Adrenal gland (tissue), 19 donors: Measurements from ENCODE around the gene GGT5. TPM values are rescaled to one million over a fixed set of nuclear protein-coding genes. Genes with fewer than 3 reads are reported as not detected.
"Not testable (repeated sequence)": the region's sequence is repeated elsewhere in the genome, so short reads cannot be mapped to it uniquely, and the experiment has no call there.

Source experiments
- DNase-seq, 7 donors: peaks; one replicate each; pipeline ENCODE4 v3.0.0-alpha.2; 2019 to 2020
- H3K27ac ChIP-seq, 5 donors: fragments of 200-600 bp; sonication (generic) in 4 of 5; 1 replicate in 3 of 5; 2 replicates in 2 of 5; pipeline versions ENCODE4 v1.5.1 to v1.8.0; 2016 to 2020; ENCODE audit warnings: mild to moderate bottlenecking in 1 of 5
- H3K27me3 ChIP-seq: fragments of 200-600 bp; 2 replicates; pipeline ENCODE4 v1.8.0; 2021
- H3K36me3 ChIP-seq, 2 donors: fragments of 200-600 bp; replicated peaks in 1 of 2; 1 replicate in 1 of 2; 2 replicates in 1 of 2; pipeline versions ENCODE4 v1.5.1 to v1.8.0; 2018 to 2022
- H3K4me1 ChIP-seq, 2 donors: fragments of 200-600 bp; replicated peaks in 1 of 2; 1 replicate in 1 of 2; 2 replicates in 1 of 2; pipeline versions ENCODE4 v1.5.1 to v1.8.0; 2018 to 2021
- H3K4me3 ChIP-seq, 4 donors: fragments of 200-600 bp; sonication (generic) in 3 of 4; one replicate each; pipeline ENCODE4 v1.5.1; 2016 to 2018
- H3K9me3 ChIP-seq, 3 donors: fragments of 200-600 bp; sonication (generic) in 1 of 3; replicated peaks in 1 of 3; 1 replicate in 2 of 3; 2 replicates in 1 of 3; pipeline versions ENCODE4 v1.5.1 to v1.8.0; 2016 to 2021
- CTCF ChIP-seq, 6 experiments: fragments of 450-650 bp in 4 of 6; fragments of 200-600 bp in 2 of 6; sonication (generic) in 1 of 6; IDR thresholded peaks; 1 replicate in 5 of 6; 2 replicates in 1 of 6; pipeline versions ENCODE4 v1.5.1 to v1.8.0; 2016 to 2021; ENCODE audit warnings: antibody characterized with exemption in 6 of 6, mild to moderate bottlenecking in 2 of 6, moderate library complexity in 1 of 6
- POLR2A ChIP-seq, 2 donors: fragments of 450-650 bp; IDR thresholded peaks; one replicate each; pipeline ENCODE4 v1.6.1; 2017; ENCODE audit warnings: antibody characterized with exemption in 2 of 2, mild to moderate bottlenecking in 2 of 2, moderate library complexity in 1 of 2
- WGBS, 4 donors: extraction: QIAGEN DNeasy Blood & Tissue Kit in 2 of 4; methylation state at CpG; one replicate each; pipeline versions ENCODE4 v1.1.5 to v1.1.7; 2013 to 2017; 5-methylcytosine and 5-hydroxymethylcytosine counted together
- intact Hi-C, 2 donors: fragments of 100-400 bp; cut with DNase I; formaldehyde crosslinking; loops; one replicate each; pipeline versions ENCODE4 v1.14.1 to v1.15.0; 2022 to 2023
- long read RNA-seq, 10 donors: library from polyadenylated mRNA in 3 of 10; unstranded in 2 of 10; stranded (forward) in 1 of 10; transcript quantifications; one replicate each; pipeline ENCODE4 v2.0.0 and lab custom pipeline, GENCODE V29; 2021 to 2026
- polyA plus RNA-seq, 3 donors: library from polyadenylated mRNA; stranded (reverse); fragments of 200-250 nt in 2 of 3; fragments of 350-450 nt in 1 of 3; fragmentation: Illumina TruSeq in 1 of 3; extraction: RNeasy Lipid Tissue Mini Kit (QIAGEN cat#74804) in 1 of 3; gene quantifications; one replicate each; pipeline ENCODE4 v1.2.3, GENCODE V29; 2013 to 2014
- total RNA-seq, 9 donors: library from RNA; depleted of rRNA in 4 of 9; stranded (reverse); fragments of >200 nt in 4 of 9; fragments of 120-200 nt in 1 of 9; fragmentation: NEBNext Ultra II Directional in 1 of 9; extraction: Animal tissue kit (Norgen Biotek cat#: 25700) in 1 of 9; gene quantifications; one replicate each; pipeline versions ENCODE4 v1.1.0 to v1.2.4, GENCODE V29; 2013 to 2023
- donor health status: healthy with polysubstance abuse.
- donor health status: Bipolar disorder and iron deficiency.
- donor health status: DM: yes; HTN: yes; CAD: no.
- donor health status: DM: no; HTN: no; CAD: no.
- donor health status: DM: no; HTN: no; CAD: no.
- donor health status: DM: yes; HTN: yes; CAD: no.

The GGT5 gene
- 100 to 1,000 TPM in 2 of 9 donors, 10 to 100 TPM in 6, 1 to 10 TPM in 1; 7.5 to 149 (median 68.6) TPM for total RNA-seq
- polyA plus RNA-seq, result 100 to 1,000 TPM in 2 of 3 donors, 10 to 100 TPM in 1; 57.9 to 116 (median 115) TPM
- long read RNA-seq, donor 1, full-length matches to known transcripts, result 2 of 2 reads
- long read RNA-seq, donor 1, partial matches to known transcripts, result 0 of 2 reads
- long read RNA-seq, donor 1, other reads (novel, unspliced or antisense), result 0 of 2 reads
- long read RNA-seq, donor 2, full-length matches to known transcripts, result 2 of 2 reads
- long read RNA-seq, donor 2, partial matches to known transcripts, result 0 of 2 reads
- long read RNA-seq, donor 2, other reads (novel, unspliced or antisense), result 0 of 2 reads
- long read RNA-seq, donor 3, partial matches to known transcripts, result 0 of 3 reads
- long read RNA-seq, donor 3, other reads (novel, unspliced or antisense), result 0 of 3 reads
- long read RNA-seq, donor 4, transcript GGT5-202 (12 exons, 2,494 nt), result major isoform, 9 of 28 reads
- long read RNA-seq, donor 4, partial matches to known transcripts, result 7 of 28 reads
- long read RNA-seq, donor 4, other reads (novel, unspliced or antisense), result 9 of 28 reads
- long read RNA-seq, donor 5, transcript GGT5-203 (12 exons, 2,408 nt), result minor isoform, 9 of 216 reads
- long read RNA-seq, donor 5, transcript GGT5-202 (12 exons, 2,494 nt), result major isoform, 106 of 216 reads
- long read RNA-seq, donor 5, transcript GGT5-201 (11 exons, 2,334 nt), result minor isoform, 20 of 216 reads
- long read RNA-seq, donor 5, partial matches to known transcripts, result 15 of 216 reads
- long read RNA-seq, donor 5, other reads (novel, unspliced or antisense), result 66 of 216 reads
- long read RNA-seq, donor 6, partial matches to known transcripts, result 3 of 19 reads
- long read RNA-seq, donor 6, other reads (novel, unspliced or antisense), result 10 of 19 reads
- long read RNA-seq, donor 7, result 0 reads
- long read RNA-seq, donor 8, partial matches to known transcripts, result 0 of 3 reads
- long read RNA-seq, donor 8, other reads (novel, unspliced or antisense), result 0 of 3 reads
- long read RNA-seq, donor 9, result 0 reads
- long read RNA-seq, donor 10, full-length matches to known transcripts, result 3 of 3 reads
- long read RNA-seq, donor 10, partial matches to known transcripts, result 0 of 3 reads
- long read RNA-seq, donor 10, other reads (novel, unspliced or antisense), result 0 of 3 reads

- DNase-seq, result peak in 1 of 7 donors; percentile 66
- WGBS, 4 donors, result 22 to 40% (median 29%) methylated on average over 5 to 12 of the region's 12 CpGs
- peak within 1 kb of the TSS in 1 of 4 donors; percentile 48 for H3K4me3 ChIP-seq
- H3K27me3 ChIP-seq, intact Hi-C loops, H3K9me3 ChIP-seq, H3K4me1 ChIP-seq, H3K36me3 ChIP-seq: not testable (repeated sequence)
- H3K27ac ChIP-seq, result peak within 1 kb of the TSS in 4 of 5 donors; percentile 52 to 94 (median 62)
These were observed at the start of gene GGT5 for GRCh38 chr22:24245030-24245431. Gene GGT5 (minus strand): TSS chr22:24245082. CDS start chr22:24244725, 357 bp downstream.

GRCh38 chr22:24292202-24292830 lies 47.4 kb upstream of the GGT5 start:
- peak overlapping the region in 4 of 5 donors; percentile 67 to 80 (median 68) for H3K27ac ChIP-seq
- H3K27me3 ChIP-seq, intact Hi-C loops, H3K4me3 ChIP-seq, H3K36me3 ChIP-seq, DNase-seq, H3K9me3 ChIP-seq: not testable (repeated sequence)
- WGBS, 4 donors, result 71 to 89% (median 81%) methylated on average over 2 to 3 of the region's 3 CpGs
- peaks cover 37 to 47% of the 10 kb centered on the region in 2 donors for H3K4me1 ChIP-seq

- no peak for DNase-seq
- H3K36me3 ChIP-seq, result no peaks in the 10 kb centered on the region
- WGBS, 4 donors, result 38 to 59% (median 54%) methylated on average over 3 of the region's 3 CpGs
- no peak overlapping the region for H3K4me3 ChIP-seq
- no peaks in the 10 kb centered on the region for H3K9me3 ChIP-seq
- H3K27ac ChIP-seq, result peak overlapping the region; percentile 35 to 80 (median 67)
- TF ChIP-seq POLR2A (IDR thresholded peaks at IDR 0.05) (no peak), CTCF (IDR thresholded peaks at IDR 0.05) (no peak)
- H3K4me1 ChIP-seq, result peaks cover 40 to 49% of the 10 kb centered on the region in 2 donors
- intact Hi-C loops, result no loop called here
- no peaks in the 10 kb centered on the region for H3K27me3 ChIP-seq
These were observed 46.8 kb upstream of the GGT5 start for GRCh38 chr22:24291515-24292201.

- Histone ChIP-seq H3K9me3 (no peaks in the 10 kb centered on the region), H3K36me3 (no peaks in the 10 kb centered on the region), H3K4me3 (no peak overlapping the region), H3K27ac (peak overlapping the region in 4 of 5 donors; percentile 67 to 77 (median 68)), H3K27me3 (no peaks in the 10 kb centered on the region), H3K4me1 (peaks cover 50 to 56% of the 10 kb centered on the region in 2 donors)
- no peak for DNase-seq
- intact Hi-C loops, result no loop called here
- TF ChIP-seq CTCF (IDR thresholded peaks at IDR 0.05) (no peak), POLR2A (IDR thresholded peaks at IDR 0.05) (no peak)
These were observed 45.6 kb upstream of the GGT5 start for GRCh38 chr22:24290459-24290858.
